Measurements from ENCODE around the gene COL20A1.

The COL20A1 gene

DNA sequence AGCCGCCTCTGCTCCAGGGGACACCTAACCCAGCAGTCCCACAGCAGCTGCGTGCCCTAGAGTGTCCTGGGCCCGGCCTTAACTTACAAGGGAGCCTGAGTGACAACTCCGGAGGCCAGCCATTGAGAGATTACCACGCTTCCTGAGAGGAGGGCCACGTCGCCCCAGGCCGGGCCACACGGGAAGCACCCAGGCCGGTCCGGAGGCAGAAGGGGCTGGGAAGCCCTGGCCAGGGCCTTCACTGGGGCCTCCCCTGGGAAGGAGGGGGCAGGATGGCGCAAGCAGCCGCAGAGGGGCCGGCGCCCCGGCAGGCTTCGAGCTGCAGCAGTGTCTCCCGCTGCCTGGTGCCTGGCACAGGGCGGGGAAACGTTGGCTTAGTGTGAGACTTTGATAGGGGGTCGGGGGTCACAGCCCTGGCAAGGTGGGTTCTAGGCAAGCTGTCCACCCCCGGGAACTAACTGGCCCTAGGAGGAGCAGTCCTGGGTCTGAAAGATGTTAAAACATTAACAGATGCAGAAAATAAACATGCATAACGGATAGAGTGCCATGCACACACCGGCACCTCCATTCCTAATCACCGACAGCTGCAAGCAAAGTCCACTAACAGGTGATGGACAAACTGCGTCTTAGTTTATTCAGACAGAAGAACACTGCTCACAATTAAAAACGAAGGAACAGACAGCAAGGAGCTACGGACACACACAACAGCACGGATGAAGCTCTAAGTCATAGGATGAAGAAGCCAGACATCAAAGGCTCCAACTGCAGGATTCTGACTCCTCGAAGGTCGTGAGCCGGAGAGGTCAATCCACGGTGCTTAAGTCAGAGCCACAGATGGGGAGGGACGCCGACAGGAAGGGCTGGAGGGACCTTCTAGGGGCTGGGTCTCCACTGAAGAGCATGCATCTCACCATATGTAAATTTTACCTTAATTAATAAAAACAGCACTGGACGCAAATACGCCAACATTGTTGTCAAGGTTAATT, 50.8 kb downstream of the COL20A1 start:
- CTCF ChIA-PET: no interaction called here
- POLR2A ChIA-PET: no interaction called here

DNA sequence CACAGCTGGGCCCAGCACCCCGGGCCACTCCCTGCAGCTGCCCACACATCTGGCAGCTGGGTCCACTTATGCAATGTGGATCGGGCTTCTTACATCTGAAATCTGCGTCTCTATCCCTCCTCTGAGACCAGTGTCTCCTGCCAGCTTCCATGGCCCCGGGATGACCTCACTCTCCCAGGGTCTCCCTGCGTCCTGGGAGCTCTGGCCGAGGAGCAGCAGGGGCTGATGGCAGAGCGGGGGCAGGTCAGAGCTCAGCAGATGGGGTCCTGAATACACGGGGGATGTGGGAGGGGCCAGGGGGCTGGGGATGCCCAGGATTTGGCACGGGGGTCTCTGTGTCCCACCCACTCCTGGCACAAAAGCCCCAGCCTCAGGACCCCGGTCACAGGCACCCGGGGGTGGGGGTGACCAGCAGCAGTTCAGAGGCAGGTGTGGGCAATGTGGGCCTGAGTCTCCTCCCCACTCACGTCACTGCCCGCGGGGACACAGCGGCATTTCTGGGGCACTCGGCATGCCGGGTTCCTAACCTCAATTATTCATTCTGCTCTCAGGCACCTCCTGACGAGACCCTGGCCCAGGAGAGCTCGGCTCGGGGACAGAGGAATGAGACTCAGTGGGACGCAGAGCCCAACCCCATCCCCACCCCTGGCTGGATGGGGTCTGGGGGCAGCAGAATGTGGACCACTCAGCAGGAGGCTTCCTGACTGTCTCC, 51.8 kb downstream of the COL20A1 start:
- TF ChIP-seq, protein P1, sequence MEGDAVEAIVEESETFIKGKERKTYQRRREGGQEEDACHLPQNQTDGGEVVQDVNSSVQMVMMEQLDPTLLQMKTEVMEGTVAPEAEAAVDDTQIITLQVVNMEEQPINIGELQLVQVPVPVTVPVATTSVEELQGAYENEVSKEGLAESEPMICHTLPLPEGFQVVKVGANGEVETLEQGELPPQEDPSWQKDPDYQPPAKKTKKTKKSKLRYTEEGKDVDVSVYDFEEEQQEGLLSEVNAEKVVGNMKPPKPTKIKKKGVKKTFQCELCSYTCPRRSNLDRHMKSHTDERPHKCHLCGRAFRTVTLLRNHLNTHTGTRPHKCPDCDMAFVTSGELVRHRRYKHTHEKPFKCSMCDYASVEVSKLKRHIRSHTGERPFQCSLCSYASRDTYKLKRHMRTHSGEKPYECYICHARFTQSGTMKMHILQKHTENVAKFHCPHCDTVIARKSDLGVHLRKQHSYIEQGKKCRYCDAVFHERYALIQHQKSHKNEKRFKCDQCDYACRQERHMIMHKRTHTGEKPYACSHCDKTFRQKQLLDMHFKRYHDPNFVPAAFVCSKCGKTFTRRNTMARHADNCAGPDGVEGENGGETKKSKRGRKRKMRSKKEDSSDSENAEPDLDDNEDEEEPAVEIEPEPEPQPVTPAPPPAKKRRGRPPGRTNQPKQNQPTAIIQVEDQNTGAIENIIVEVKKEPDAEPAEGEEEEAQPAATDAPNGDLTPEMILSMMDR (IDR thresholded peaks at IDR 0.05; ENCODE audit: control extremely low read depth, extremely low read depth, low read depth, missing control alignments): no peak
- CTCF ChIA-PET: interaction anchor here (1.3 kb wide), 1 partner anchor 10 kb away, joined by 3 read pairs; no protein-coding TSS in a partner anchor
- POLR2A ChIA-PET: no interaction called here
- DNase-seq (ENCODE audit: extremely low spot score): no peak

More for the DNA sequence above, 50.8 kb downstream of the COL20A1 start:
- DNase-seq (ENCODE audit: extremely low spot score): no peak
- TF ChIP-seq, protein P1 (IDR thresholded peaks at IDR 0.05; ENCODE audit: control extremely low read depth, extremely low read depth, low read depth, missing control alignments): no peak

DNA sequence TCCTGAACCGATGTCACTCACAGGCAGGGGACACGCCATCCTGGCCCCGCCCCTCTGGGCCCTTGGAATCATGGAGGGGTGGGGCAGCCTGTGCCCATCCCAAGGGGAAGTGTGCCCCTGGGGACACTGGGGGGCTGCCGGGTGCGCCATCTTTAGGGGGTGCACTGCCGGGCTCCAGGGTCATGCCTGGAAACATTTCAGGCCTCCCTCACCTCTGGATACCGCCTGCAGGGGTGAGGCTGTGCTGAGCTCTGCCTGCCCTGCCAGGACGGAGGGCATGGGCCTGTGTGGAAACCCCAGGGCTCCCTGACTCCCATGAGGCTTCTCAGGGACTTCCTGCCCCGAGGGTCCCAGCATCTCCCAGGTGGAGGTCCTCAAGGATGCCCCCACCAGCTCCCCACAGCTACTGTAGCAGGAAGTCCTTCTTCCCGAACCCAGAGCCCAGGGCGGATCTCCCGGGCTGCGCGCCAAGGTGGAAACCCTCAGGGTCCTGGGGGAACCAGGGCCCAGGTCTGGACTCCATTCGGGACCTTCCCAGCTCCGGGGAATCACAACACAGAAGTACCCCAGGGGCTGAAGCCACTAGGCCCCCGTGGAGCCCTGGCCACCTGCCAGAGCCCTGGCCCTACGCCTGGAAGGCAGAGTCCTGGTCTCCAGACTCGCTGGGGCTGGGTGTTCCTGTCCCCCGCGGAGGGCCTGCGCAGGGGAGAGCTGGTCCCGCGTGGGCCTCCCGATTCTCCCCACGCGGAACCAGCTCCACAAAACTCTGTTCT, 52.5 kb downstream of the COL20A1 start:
- ChIA-PET POLR2A (no interaction called here), CTCF (interaction anchor here (0.6 to 1.3 kb wide), 2 partner anchors 10 to 36 kb away, joined by 3 read pairs; no protein-coding TSS in a partner anchor)
- TF ChIP-seq, protein P1 (IDR thresholded peaks at IDR 0.05; ENCODE audit: control extremely low read depth, extremely low read depth, low read depth, missing control alignments): no peak
- DNase-seq (ENCODE audit: extremely low spot score): no peak

DNA sequence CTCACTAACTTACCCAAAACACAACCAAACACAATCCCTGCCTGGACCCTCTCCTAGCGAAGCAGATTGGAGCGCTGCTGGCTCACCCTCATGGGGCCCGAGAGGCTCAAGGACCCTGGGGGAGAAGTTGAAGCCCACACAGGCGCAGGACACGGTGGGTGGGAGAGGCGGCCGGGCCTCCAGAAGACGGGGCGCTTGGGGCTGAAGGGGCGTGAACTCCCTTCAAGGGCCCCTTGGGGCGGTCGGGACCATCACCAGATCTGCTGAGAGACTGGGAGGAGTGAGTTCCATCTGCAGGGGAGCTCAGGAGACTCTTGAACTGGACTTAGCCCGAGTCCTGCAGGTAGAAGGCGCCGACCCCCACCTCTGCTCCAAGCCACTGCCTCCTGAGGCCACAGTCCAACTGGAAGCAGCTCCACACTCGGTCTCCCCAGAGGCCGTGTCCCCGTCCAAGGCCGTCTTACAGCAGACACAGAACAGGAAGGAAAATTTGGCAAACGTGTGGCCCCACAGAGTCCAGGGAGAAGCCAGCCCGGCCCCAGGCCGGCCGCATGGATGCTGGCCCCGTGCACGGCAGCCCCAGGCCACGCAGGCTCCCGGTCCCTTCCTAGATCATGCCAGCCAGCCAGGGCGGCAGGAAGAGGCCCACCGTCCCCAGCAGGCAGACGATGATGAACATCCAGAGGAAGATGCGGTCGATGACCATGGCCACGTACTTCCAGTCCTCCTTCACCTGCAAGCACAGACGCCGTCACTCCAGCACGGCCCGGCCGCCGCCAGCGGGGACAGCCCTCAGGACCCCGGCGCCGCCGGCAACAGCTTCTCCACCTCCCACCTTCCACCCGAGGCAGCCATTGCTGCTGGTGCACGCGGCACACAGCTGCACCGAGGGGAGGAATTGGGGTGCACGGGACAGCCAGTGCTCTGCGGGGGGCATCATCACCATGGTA, 53.4 kb downstream of the COL20A1 start:
- POLR2A ChIA-PET: no interaction called here

DNA sequence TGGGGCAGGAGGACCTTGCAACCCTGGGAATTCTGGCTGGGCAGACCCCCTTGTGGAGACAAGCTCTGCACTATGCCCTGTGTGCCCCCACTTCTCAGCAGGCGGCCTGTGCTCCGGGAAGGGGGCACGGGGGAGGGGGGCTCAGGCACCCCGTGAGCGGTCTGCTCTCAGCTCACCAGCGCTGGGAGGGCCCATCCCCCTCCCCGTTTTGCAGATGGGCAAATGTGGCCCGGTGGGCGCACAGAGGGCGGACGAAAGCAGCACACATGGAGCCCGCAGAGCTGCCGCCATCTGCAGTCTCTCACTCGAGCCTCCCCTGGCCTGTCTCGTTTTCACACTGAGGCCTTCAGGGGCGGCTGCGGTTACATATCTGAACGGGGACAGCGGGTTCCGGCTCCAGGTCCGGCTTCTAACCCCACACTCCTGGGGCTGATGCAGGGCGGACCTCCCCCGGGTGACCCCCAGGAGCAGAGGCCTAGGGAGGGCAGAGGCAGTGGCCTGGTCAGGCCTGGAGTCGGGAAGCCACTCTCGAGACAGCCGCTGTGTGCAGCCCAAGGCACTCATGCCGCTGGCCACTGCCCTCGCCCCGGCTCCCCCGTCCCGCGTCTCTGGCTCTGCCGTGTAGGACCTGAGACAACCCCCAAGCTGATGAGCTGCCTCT, 54.2 kb downstream of the COL20A1 start:
- TF ChIP-seq, protein P1 (IDR thresholded peaks at IDR 0.05; ENCODE audit: control extremely low read depth, extremely low read depth, low read depth, missing control alignments): no peak
- CTCF ChIA-PET: no interaction called here
- no peak for DNase-seq (ENCODE audit: extremely low spot score)
- POLR2A ChIA-PET: no interaction called here

More for the DNA sequence above, 53.4 kb downstream of the COL20A1 start:
- CTCF ChIA-PET: interaction anchor here (0.6 kb wide), 1 partner anchor 36 kb away, joined by 3 read pairs; no protein-coding TSS in a partner anchor
- no peak for DNase-seq (ENCODE audit: extremely low spot score)
- TF ChIP-seq, protein P1 (IDR thresholded peaks at IDR 0.05; ENCODE audit: control extremely low read depth, extremely low read depth, low read depth, missing control alignments): no peak
